GM18505 (cell line): ENCODE results near the gene WNK2.

ENCODE experiments used
- ATAC-seq: cut with Tn5 transposase; IDR thresholded peaks from one replicate; pipeline ENCODE4 v1.9.1; 2021; ENCODE audit not compliant: unreplicated experiment
- POLR2A ChIP-seq: IDR thresholded peaks from 4 replicates; pipeline ENCODE4 v1.6.1; 2011; ENCODE audit warnings: borderline replicate concordance; ENCODE audit not compliant: insufficient read depth, insufficient read length; ENCODE audit errors: extremely low read depth

Gene WNK2

GRCh38 chr9:93172666-93173364, 11.1 kb upstream of the WNK2 start:
- no peak for TF ChIP-seq POLR2A
- no peak for ATAC-seq

- ATAC-seq, result no peak
- no peak for TF ChIP-seq POLR2A
These were observed 10.4 kb upstream of the WNK2 start for GRCh38 chr9:93173365-93174051.

DNA sequence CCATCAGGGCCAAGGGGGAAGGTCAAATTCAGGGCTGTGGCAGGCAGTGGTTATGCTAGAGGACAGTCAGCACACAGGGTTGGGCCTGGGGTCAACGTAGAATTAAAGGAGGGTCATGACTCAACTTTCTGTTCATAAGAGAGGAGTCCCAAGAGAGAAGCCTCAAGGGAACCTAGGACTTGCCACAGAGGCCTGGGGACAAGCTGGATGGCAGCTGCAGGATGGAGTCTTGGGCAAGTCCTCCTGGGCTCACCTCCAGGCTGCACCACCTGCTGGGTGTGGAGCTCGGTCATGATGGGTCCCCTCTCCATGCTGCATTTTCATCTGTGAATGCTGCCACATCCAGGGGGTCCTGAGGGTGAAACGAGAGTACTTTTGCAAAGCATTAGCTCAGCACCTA, 9.0 kb upstream of the WNK2 start:
- TF ChIP-seq POLR2A, result no peak

DNA sequence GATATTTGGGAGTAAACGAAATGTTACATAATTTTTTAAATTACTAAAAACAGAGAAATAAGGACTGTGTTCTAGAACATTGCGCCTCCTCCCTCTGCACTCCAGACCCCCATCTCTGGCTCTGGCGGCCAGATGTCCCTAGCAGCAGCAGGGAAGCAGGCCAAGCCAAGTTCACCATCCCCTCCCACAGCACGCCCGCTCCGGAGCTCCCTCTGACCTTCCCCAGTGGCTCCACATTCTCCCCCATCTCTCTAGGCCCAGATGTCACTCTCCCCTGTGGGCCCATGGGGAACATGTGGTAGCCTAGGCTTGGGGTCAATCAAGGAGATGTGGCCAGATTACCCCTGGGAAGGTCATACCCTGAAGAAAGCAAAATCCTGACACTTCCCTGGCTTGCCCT, 6.3 kb upstream of the WNK2 start:
- ATAC-seq, result no peak
- TF ChIP-seq POLR2A, result no peak

More for the DNA sequence above, 9.0 kb upstream of the WNK2 start:
- ATAC-seq, result no peak

DNA sequence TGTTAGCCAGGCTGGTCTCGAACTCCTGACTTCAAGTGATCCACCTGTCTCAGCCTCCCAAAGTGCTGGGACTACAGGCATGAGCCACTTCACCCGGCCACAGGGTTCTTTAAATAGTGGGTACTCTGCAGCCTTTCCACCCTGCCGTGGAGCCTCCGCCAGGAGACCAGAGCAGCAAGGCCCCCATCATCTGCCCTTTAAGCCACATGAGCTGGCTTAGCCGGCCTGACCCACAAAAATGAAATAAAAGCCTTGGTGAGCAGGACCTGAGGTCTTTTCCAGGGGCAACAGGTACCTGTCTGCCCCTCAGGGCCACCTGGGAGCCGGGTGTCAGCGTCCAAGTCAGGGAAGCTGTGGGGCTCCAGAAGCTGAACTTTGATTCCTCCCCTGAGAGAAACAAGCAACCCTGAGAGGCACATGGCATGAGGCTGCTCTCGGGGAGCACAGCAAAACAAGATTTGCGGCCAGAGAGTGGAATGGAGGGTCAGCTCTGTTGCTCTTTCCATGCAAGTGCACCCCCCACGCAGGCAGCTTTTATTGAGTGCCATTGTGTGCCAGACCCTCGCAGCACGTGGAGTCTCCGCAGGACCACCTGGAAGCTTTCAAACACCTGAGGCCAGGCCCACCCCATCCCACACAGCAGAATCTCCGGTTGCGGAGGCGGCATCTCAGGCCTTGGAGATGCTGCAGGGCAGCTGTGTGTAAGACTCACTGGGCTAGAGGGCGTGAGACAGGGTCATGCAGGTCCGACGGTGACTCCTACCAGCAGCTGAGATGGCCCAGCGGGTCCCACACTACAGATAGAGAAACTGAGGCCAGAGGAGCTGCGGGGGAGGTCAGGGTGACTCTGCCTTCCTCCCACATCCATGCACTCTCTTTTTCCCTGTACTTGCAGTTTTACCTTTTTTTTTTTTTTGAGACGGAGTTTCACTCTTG, 4.8 kb upstream of the WNK2 start:
- TF ChIP-seq POLR2A, result no peak
- ATAC-seq, result no peak

DNA sequence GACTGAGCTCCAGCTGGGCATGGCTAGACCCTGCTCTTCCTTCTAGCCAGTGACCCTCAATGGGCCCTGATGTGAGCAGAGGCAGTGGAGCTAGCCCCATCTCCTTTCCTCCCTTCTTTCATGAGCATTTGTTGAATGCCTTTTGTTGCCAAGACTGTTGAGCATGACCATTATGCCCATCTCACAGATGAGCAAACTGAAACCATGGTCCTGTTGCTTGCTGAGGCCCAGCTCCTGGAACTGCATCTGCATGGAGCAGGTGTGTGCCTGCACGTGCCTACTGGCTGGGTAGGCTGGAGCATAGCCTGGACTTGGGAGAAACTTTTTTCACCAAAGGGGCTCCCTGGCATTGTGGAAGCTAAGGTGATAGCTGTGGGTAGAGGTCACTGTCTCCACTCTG, 3.0 kb upstream of the WNK2 start:
- TF ChIP-seq POLR2A, result no peak
- no peak for ATAC-seq

DNA sequence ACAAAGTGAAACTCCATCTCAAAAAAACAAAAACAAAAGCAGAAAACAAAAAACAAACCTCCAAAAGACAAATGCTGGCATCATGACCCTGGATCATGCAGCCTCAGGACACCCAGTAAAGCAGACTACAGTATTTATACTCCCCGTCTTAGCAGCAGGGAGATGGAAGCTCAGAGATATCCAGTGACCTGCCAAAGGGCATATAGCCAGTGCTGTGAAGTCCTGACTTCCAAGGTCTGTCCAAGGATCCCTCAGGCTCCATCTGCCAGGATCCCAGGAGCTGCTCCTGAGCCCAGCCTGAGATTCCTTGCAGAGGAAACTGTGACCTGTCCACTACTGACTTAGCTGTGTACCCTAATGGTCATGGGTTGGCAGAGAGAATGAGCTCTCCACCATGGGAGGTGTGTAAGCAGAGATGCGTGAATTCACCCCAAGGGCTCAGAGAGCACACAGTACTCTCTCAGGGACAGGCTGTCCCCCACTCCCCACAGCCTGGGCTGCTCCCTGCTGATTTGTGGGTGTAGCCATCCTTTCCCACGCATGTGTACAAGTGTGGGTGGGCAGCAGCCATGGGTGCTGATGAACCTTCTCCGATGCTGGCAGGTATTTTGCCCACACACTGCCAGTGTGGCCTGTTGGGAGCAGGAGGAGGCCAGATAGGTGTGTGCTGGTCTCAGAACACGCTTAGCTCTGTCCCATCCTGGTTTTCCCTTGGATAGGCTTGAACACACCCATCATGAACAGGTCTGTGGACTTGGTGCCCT, 2.1 kb upstream of the WNK2 start:
- no peak for TF ChIP-seq POLR2A
- no peak for ATAC-seq

GRCh38 chr9:93182572-93182971, 1.4 kb upstream of the WNK2 start:
- ATAC-seq, result no peak
- no peak for TF ChIP-seq POLR2A

- ATAC-seq, result no peak
- TF ChIP-seq POLR2A, result no peak
These were observed 742 bp upstream of the WNK2 start for GRCh38 chr9:93183131-93183662.

DNA sequence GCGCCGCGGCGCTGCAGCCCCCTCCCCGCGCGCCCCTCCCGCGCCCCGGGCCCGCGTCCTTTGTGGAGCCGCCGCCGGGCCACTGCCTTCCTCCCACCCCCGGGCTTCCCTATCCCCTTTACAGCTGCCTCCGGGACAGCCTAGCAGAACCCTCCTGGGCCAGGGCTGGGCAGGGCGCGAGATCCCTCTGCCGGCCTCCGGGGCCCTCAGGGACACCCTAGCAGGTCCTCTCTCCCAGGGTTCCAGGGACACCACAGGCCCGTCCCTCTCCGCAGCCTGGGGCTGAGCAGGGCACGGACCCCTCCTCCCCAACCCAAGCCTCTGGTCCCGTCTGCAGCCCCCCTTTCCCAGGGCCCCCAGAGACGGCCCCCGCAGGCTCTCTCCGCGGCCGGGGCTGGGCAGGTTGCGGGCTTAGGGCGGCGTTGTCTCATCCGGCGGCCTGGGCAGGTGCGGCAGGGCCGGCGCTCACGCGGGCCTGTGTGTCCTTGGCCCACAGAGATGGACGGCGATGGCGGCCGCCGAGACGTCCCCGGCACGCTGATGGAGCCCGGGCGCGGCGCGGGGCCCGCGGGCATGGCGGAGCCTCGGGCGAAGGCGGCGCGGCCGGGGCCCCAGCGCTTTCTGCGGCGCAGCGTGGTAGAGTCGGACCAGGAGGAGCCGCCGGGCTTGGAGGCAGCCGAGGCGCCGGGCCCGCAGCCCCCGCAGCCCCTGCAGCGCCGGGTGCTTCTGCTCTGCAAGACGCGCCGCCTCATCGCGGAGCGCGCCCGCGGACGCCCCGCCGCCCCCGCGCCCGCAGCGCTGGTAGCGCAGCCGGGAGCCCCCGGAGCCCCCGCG, 710 bp downstream of the WNK2 start:
- TF ChIP-seq POLR2A, result no peak
- ATAC-seq, result no peak

- ATAC-seq, result no peak
- TF ChIP-seq POLR2A, result no peak
These were observed 1.6 kb downstream of the WNK2 start for GRCh38 chr9:93185266-93186214.
